CD4-positive, alpha-beta T cell (primary cell): ENCODE results near the gene IL10RA. TPM values are rescaled to one million over a fixed set of nuclear protein-coding genes. Genes with fewer than 3 reads are reported as not detected.
A peak's percentile ranks its signal among the peaks of the same experiment; 100 is the strongest.

Experiments used
- ATAC-seq: fragments of 200-7000 bp; cut with Tn5 transposase; one replicate; pipeline ENCODE4 v1.10.0; 2022; ENCODE audit warnings: mild to moderate bottlenecking; ENCODE audit not compliant: poor library complexity
- CTCF ChIA-PET: fragments of 350-600 bp; sonication (Branson Sonifier 250); formaldehyde crosslinking; loops from one replicate; lab custom pipeline; 2021; ENCODE audit warnings: antibody characterized with exemption, inconsistent platforms; lab: Charles Lee
- POLR2A ChIA-PET: fragments of 350-600 bp; sonication (Branson Sonifier 250); formaldehyde crosslinking; loops from one replicate; lab custom pipeline; 2021; ENCODE audit warnings: antibody characterized with exemption, inconsistent platforms; lab: Charles Lee
- DNase-seq, 14 experiments: peaks; one replicate each; pipeline ENCODE4 v3.0.0-alpha.2; 2013 to 2020; ENCODE audit warnings: mixed read lengths in 2 of 14
- H3K27ac ChIP-seq, 2 donors: one replicate each; pipeline versions ENCODE4 v1.5.1 to v1.7.0; 2013; ENCODE audit warnings: low read length in 2 of 2, low read depth in 1 of 2, mild to moderate bottlenecking in 1 of 2
- H3K27me3 ChIP-seq, 2 experiments: 1 replicate in 1 of 2; 2 replicates in 1 of 2; pipeline versions ENCODE4 v1.6.1 to v1.7.0; 2013; ENCODE audit warnings: low read length in 2 of 2, control low read depth in 1 of 2, mild to moderate bottlenecking in 1 of 2, moderate library complexity in 1 of 2; ENCODE audit not compliant: insufficient read depth in 2 of 2, control insufficient read depth in 1 of 2
- H3K36me3 ChIP-seq: one replicate; pipeline ENCODE4 v1.6.1; 2013; ENCODE audit warnings: low read length, control low read depth; ENCODE audit not compliant: insufficient read depth
- H3K4me1 ChIP-seq: one replicate; pipeline ENCODE4 v1.6.1; 2013; ENCODE audit warnings: low read length, control low read depth; ENCODE audit not compliant: insufficient read depth
- H3K4me3 ChIP-seq: one replicate; pipeline ENCODE4 v1.5.1; 2013; ENCODE audit warnings: mild to moderate bottlenecking, low read length, moderate library complexity
- H3K9me3 ChIP-seq, 2 experiments: 1 replicate in 1 of 2; 2 replicates in 1 of 2; pipeline versions ENCODE4 v1.6.1 to v1.7.0; 2013; ENCODE audit warnings: low read length in 2 of 2, mild to moderate bottlenecking in 2 of 2, control low read depth in 1 of 2, moderate library complexity in 1 of 2; ENCODE audit not compliant: control insufficient read depth in 1 of 2, insufficient read depth in 1 of 2
- H3K27ac Mint-ChIP-seq: one replicate; pipeline ENCODE4 v1.8.0; 2020; ENCODE audit warnings: mixed read lengths
- H3K27me3 Mint-ChIP-seq: one replicate; pipeline ENCODE4 v1.8.0; 2021; ENCODE audit warnings: mixed read lengths
- H3K36me3 Mint-ChIP-seq: one replicate; pipeline ENCODE4 v1.8.0; 2021; ENCODE audit warnings: low read depth, mixed read lengths
- H3K4me1 Mint-ChIP-seq: one replicate; pipeline ENCODE4 v1.8.0; 2021; ENCODE audit warnings: low read depth, mixed read lengths
- H3K4me3 Mint-ChIP-seq: one replicate; pipeline ENCODE4 v1.8.0; 2020; ENCODE audit warnings: mild to moderate bottlenecking, mixed read lengths
- H3K9me3 Mint-ChIP-seq: one replicate; pipeline ENCODE4 v1.8.0; 2020; ENCODE audit warnings: mixed read lengths
- intact Hi-C, 2 experiments: fragments of 100-400 bp; cut with DNase I in 1 of 2; cut with micrococcal nuclease in 1 of 2; formaldehyde crosslinking; loops; one replicate each; pipeline versions ENCODE4 v1.15.1 to v1.9.0; 2023 to 2025; cut with DNase I, micrococcal nuclease
- total RNA-seq, 174 experiments: library from RNA in 2 of 174; stranded (reverse) in 2 of 174; gene quantifications; one replicate each; pipeline ENCODE4 v1.2.3 and lab custom pipeline; 2021 to 2026
- TF ChIP-seq, protein P1 (sequence below): fragments of 200-600 bp; IDR thresholded peaks from one replicate; pipeline ENCODE4 v1.8.0; 2022; ENCODE audit warnings: antibody characterized with exemption, mild to moderate bottlenecking

Gene IL10RA
- total RNA-seq, 2 experiments from 2014 or later: 193 to 203 TPM

DNA sequence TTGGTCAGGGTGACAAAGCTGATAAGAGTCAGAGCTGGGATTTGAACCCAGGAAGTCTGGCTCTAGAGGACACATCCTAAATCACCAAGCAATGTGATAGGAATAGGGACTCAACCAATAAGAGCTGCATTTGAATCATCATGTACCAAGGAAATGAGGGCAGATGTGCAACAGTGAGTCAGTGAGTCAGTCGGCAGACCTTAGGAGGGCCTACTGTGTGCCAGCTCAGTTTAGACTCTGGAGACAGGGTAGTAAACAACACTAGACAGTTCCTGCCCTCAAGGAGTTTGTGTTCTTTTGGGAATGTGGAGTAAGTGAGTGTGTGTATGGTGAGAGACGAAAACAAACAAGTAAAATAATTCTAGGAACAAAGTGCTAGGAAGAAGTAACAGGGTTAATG, 11.2 kb downstream of the IL10RA start:
- Histone ChIP-seq H3K27ac (peak overlapping the region; percentile 11 to 36), H3K9me3 (no peaks in the 10 kb centered on the region), H3K27me3 (no peaks in the 10 kb centered on the region), H3K4me3 (no peak overlapping the region), H3K36me3 (peaks cover 86% of the 10 kb centered on the region), H3K4me1 (peaks cover 93% of the 10 kb centered on the region)
- TF ChIP-seq, protein P1, sequence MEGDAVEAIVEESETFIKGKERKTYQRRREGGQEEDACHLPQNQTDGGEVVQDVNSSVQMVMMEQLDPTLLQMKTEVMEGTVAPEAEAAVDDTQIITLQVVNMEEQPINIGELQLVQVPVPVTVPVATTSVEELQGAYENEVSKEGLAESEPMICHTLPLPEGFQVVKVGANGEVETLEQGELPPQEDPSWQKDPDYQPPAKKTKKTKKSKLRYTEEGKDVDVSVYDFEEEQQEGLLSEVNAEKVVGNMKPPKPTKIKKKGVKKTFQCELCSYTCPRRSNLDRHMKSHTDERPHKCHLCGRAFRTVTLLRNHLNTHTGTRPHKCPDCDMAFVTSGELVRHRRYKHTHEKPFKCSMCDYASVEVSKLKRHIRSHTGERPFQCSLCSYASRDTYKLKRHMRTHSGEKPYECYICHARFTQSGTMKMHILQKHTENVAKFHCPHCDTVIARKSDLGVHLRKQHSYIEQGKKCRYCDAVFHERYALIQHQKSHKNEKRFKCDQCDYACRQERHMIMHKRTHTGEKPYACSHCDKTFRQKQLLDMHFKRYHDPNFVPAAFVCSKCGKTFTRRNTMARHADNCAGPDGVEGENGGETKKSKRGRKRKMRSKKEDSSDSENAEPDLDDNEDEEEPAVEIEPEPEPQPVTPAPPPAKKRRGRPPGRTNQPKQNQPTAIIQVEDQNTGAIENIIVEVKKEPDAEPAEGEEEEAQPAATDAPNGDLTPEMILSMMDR: no peak
- ChIA-PET CTCF (interaction anchor here (1.1 to 2.3 kb wide), 5 partner anchors 10 to 56 kb away, joined by 3 to 7 read pairs (median 5); no protein-coding TSS in a partner anchor), POLR2A (interaction anchor here (0.6 to 24.2 kb wide), 13 partner anchors 5 to 182 kb away, joined by 3 to 392 read pairs (median 4); partner anchors contain the start of genes IL10RA and TMPRSS13)
- peaks cover 86% of the 10 kb centered on the region for H3K4me1 Mint-ChIP-seq
- H3K27me3 Mint-ChIP-seq: no peaks in the 10 kb centered on the region
- H3K9me3 Mint-ChIP-seq: no peaks in the 10 kb centered on the region
- DNase-seq: peak in 1 of 14 experiments; percentile 40
- no peak for ATAC-seq
- H3K36me3 Mint-ChIP-seq: peaks cover 98% of the 10 kb centered on the region
- no peak overlapping the region for H3K4me3 Mint-ChIP-seq
- intact Hi-C loops: no loop called here
- H3K27ac Mint-ChIP-seq: peak overlapping the region; percentile 88

DNA sequence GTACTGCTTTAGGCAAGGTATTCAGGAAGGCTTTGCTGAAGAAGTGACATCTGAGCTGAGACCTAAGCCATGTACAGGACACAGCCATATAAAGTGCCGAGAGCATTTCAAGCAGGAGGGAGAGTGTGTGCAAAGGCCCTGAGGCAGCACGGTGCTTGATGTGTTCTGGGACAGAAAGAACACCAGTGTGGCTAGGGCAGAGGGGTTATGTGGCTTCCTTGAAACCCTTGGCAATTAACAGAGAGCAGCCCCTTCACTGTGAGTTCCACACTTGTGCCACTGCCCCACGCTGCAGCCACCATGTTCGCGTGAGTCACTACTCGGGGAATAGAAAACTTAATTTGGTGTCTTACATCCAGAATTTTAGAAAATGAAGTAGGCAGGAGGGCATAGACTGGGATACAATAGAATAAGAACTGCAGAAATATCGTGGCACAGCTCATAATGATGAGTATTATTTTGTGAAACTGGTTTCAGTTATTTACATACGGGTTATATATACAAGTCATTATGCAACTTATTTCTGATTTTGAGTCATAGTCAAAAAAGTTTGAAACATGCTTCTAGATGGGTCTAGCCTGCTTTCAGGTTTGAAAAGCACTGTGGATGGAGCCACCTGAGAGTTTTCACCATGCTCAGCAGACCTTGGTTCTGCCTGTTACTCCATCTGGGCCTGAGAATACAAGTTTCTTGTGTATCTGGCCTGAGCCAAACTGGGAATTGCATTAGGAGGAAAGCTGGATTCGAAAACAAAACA, 11.8 kb downstream of the IL10RA start:
- Mint-ChIP-seq H3K36me3 (peaks cover 97% of the 10 kb centered on the region), H3K4me1 (peaks cover 86% of the 10 kb centered on the region), H3K9me3 (no peaks in the 10 kb centered on the region), H3K4me3 (peak overlapping the region; percentile 36), H3K27me3 (no peaks in the 10 kb centered on the region), H3K27ac (peak overlapping the region; percentile 88)
- intact Hi-C loops: no loop called here
- CTCF ChIA-PET: interaction anchor here (0.7 to 2.3 kb wide), 3 partner anchors 9 to 51 kb away, joined by 3 to 7 read pairs (median 3); no protein-coding TSS in a partner anchor
- Histone ChIP-seq H3K27ac (peak overlapping the region; percentile 19 to 36), H3K4me3 (no peak overlapping the region), H3K4me1 (peaks cover 93% of the 10 kb centered on the region), H3K9me3 (no peaks in the 10 kb centered on the region), H3K27me3 (no peaks in the 10 kb centered on the region), H3K36me3 (peaks cover 80% of the 10 kb centered on the region)
- DNase-seq (peak in 2 of 14 experiments; percentile 11 to 31), ATAC-seq (no peak)
- TF ChIP-seq, protein P1: no peak
- POLR2A ChIA-PET: interaction anchor here (0.9 to 24.2 kb wide), 10 partner anchors 5 to 183 kb away, joined by 3 to 392 read pairs (median 31); partner anchors contain the start of gene IL10RA

DNA sequence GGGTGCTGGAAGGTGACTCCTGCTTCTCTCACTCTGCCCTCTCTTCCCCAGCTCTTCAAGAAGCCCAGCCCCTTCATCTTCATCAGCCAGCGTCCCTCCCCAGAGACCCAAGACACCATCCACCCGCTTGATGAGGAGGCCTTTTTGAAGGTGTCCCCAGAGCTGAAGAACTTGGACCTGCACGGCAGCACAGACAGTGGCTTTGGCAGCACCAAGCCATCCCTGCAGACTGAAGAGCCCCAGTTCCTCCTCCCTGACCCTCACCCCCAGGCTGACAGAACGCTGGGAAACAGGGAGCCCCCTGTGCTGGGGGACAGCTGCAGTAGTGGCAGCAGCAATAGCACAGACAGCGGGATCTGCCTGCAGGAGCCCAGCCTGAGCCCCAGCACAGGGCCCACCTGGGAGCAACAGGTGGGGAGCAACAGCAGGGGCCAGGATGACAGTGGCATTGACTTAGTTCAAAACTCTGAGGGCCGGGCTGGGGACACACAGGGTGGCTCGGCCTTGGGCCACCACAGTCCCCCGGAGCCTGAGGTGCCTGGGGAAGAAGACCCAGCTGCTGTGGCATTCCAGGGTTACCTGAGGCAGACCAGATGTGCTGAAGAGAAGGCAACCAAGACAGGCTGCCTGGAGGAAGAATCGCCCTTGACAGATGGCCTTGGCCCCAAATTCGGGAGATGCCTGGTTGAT, 12.6 kb downstream of the IL10RA start:
- ChIA-PET CTCF (interaction anchor here (0.7 kb wide), 1 partner anchor 8 kb away, joined by 3 read pairs; no protein-coding TSS in a partner anchor), POLR2A (interaction anchor here (1.1 to 24.2 kb wide), 6 partner anchors 4 to 53 kb away, joined by 5 to 392 read pairs (median 168); partner anchors contain the start of gene IL10RA)
- TF ChIP-seq, protein P1: no peak
- ATAC-seq (no peak), DNase-seq (peak in 2 of 14 experiments; percentile 13 to 29)
- H3K4me1 Mint-ChIP-seq: peaks cover 86% of the 10 kb centered on the region
- H3K36me3 Mint-ChIP-seq: peaks cover 94% of the 10 kb centered on the region
- H3K27ac Mint-ChIP-seq: peak overlapping the region; percentile 88
- no peak overlapping the region for H3K4me3 ChIP-seq
- peaks cover 93% of the 10 kb centered on the region for H3K4me1 ChIP-seq
- peaks cover 72% of the 10 kb centered on the region for H3K36me3 ChIP-seq
- peak overlapping the region; percentile 33 to 46 for H3K27ac ChIP-seq
- H3K27me3 Mint-ChIP-seq: no peaks in the 10 kb centered on the region
- no peaks in the 10 kb centered on the region for H3K9me3 ChIP-seq
- intact Hi-C loops: no loop called here
- H3K9me3 Mint-ChIP-seq: no peaks in the 10 kb centered on the region
- H3K27me3 ChIP-seq: no peaks in the 10 kb centered on the region
- H3K4me3 Mint-ChIP-seq: no peak overlapping the region
